ENCODE results near the gene DGUOK.

- TF ChIP-seq EZH2 (IDR thresholded peaks at IDR 0.05; ENCODE audit: insufficient read depth, poor library complexity, severe bottlenecking): no peak
- no peak for TF ChIP-seq EZH2phosphoT487 (IDR thresholded peaks at IDR 0.05; ENCODE audit: insufficient read depth, low read depth)
Observed at GRCh38 chr2:73981081-73982001, 54.7 kb downstream of the DGUOK start.
